H1 (cell line): ENCODE results near the gene RDH11. TPM values are rescaled to one million over a fixed set of nuclear protein-coding genes. Genes with fewer than 3 reads are reported as not detected.

Experiments
- CTCF ChIA-PET: fragments of 300-600 bp; sonication (Branson Sonifier 250); formaldehyde crosslinking; loops from one replicate; lab custom pipeline; 2021; ENCODE audit not compliant: partially characterized antibody; lab: Charles Lee
- POLR2A ChIA-PET: fragments of 300-600 bp; sonication (Branson Sonifier 250); formaldehyde crosslinking; loops from one replicate; lab custom pipeline; 2021; ENCODE audit warnings: inconsistent platforms; ENCODE audit not compliant: partially characterized antibody; lab: Charles Lee
- DNase-seq, 2 experiments: peaks; one replicate each; pipeline versions ENCODE4 v3.0.0 to v3.0.0-alpha.2; 2010 to 2022; ENCODE audit warnings: low spot score in 2 of 2, low read depth in 1 of 2, mixed read lengths in 1 of 2
- FAIRE-seq: peaks from 2 replicates; lab custom pipeline; 2011; peaks lifted over from hg19 to GRCh38; lab: Jason Lieb, UNC
- H2AFZ ChIP-seq: 2 replicates; pipeline ENCODE4 v1.8.1; 2012; ENCODE audit warnings: low read length, inconsistent platforms
- H2AK5ac ChIP-seq: 2 replicates; pipeline ENCODE4 v1.6.1; 2013; ENCODE audit warnings: low read depth, low read length
- H2BK120ac ChIP-seq: replicated peaks from 2 replicates; pipeline ENCODE3; 2013; ENCODE audit warnings: low read depth, low read length, inconsistent platforms
- H2BK12ac ChIP-seq: 2 replicates; pipeline ENCODE4 v1.6.1; 2013; ENCODE audit warnings: low read depth, low read length
- H2BK15ac ChIP-seq: 2 replicates; pipeline ENCODE4 v1.6.1; 2013; ENCODE audit warnings: low read length
- H2BK20ac ChIP-seq: 2 replicates; pipeline ENCODE4 v1.6.1; 2013; ENCODE audit warnings: low read length
- H2BK5ac ChIP-seq: 2 replicates; pipeline ENCODE4 v1.6.1; 2013; ENCODE audit warnings: low read depth, low read length
- H3K14ac ChIP-seq: 2 replicates; pipeline ENCODE4 v1.6.1; 2013; ENCODE audit warnings: inconsistent platforms; ENCODE audit not compliant: insufficient read length
- H3K18ac ChIP-seq: 2 replicates; pipeline ENCODE4 v1.6.1; 2013; ENCODE audit warnings: low read length; ENCODE audit errors: extremely low read depth
- H3K23ac ChIP-seq: 2 replicates; pipeline ENCODE4 v1.6.1; 2013; ENCODE audit warnings: inconsistent platforms; ENCODE audit not compliant: insufficient read length
- H3K23me2 ChIP-seq: 2 replicates; pipeline ENCODE4 v1.6.1; 2013; ENCODE audit warnings: low read depth, low read length
- H3K27ac ChIP-seq: 2 replicates; pipeline ENCODE4 v1.6.1; 2011; ENCODE audit warnings: low read depth, low read length, inconsistent platforms
- H3K27me3 ChIP-seq, 4 experiments: replicated peaks in 1 of 4; 1 replicate in 1 of 4; 2 replicates in 3 of 4; pipeline versions ENCODE4 v1.6.1 to v1.8.1; 2011 to 2013; ENCODE audit warnings: low read length in 3 of 4, mild to moderate bottlenecking in 3 of 4, inconsistent platforms in 2 of 4, mixed read lengths in 2 of 4, moderate library complexity in 1 of 4; ENCODE audit not compliant: control insufficient read depth in 3 of 4, insufficient read depth in 3 of 4; ENCODE audit errors: extremely low read depth in 1 of 4
- H3K36me3 ChIP-seq, 4 experiments: 2 replicates each; pipeline versions ENCODE4 v1.6.1 to v1.8.1; 2011 to 2013; ENCODE audit warnings: mild to moderate bottlenecking in 4 of 4, low read length in 3 of 4, moderate library complexity in 2 of 4, control low read depth in 1 of 4, inconsistent platforms in 1 of 4; ENCODE audit not compliant: insufficient read depth in 4 of 4, control insufficient read depth in 2 of 4
- H3K4ac ChIP-seq: replicated peaks from 2 replicates; pipeline ENCODE3; 2013; ENCODE audit warnings: low read length, low read depth, mixed read lengths, inconsistent platforms; ENCODE audit not compliant: insufficient read length
- H3K4me1 ChIP-seq, 4 experiments: replicated peaks in 1 of 4; 1 replicate in 1 of 4; 2 replicates in 3 of 4; pipeline versions ENCODE4 v1.6.1 to v1.8.1; 2011 to 2013; ENCODE audit warnings: low read length in 3 of 4, inconsistent platforms in 2 of 4, mixed read lengths in 1 of 4; ENCODE audit not compliant: insufficient read depth in 4 of 4, control insufficient read depth in 3 of 4
- H3K4me2 ChIP-seq, 2 experiments: 2 replicates each; pipeline versions ENCODE4 v1.6.1 to v1.8.1; 2011 to 2013; ENCODE audit warnings: low read depth in 2 of 2, low read length in 2 of 2, control low read depth in 1 of 2, inconsistent platforms in 1 of 2, mild to moderate bottlenecking in 1 of 2; ENCODE audit not compliant: insufficient read depth in 1 of 2
- H3K4me3 ChIP-seq, 4 experiments: fragments of 200-600, 300-600 bp in 1 of 4; sonication (generic), shearing (Covaris generic), sonication (Bioruptor Twin) in 1 of 4; 2 replicates each; pipeline versions ENCODE4 v1.5.1 to v1.8.1; 2011 to 2016; ENCODE audit warnings: low read length in 4 of 4, low read depth in 3 of 4, control low read depth in 2 of 4, inconsistent platforms in 2 of 4, mild to moderate bottlenecking in 2 of 4, mixed read lengths in 1 of 4, moderate library complexity in 1 of 4; ENCODE audit not compliant: insufficient read depth in 2 of 4; ENCODE audit errors: extremely low read depth in 1 of 4
- H3K56ac ChIP-seq: replicated peaks from 2 replicates; pipeline ENCODE3; 2013; ENCODE audit warnings: low read depth, mild to moderate bottlenecking, mixed read lengths, low read length, inconsistent platforms; ENCODE audit not compliant: insufficient read length
- H3K79me1 ChIP-seq: 2 replicates; pipeline ENCODE4 v1.6.1; 2013; ENCODE audit warnings: low read depth, low read length, control low read depth
- H3K79me2 ChIP-seq, 2 experiments: 2 replicates each; pipeline versions ENCODE4 v1.6.1 to v1.8.1; 2012 to 2013; ENCODE audit warnings: low read length in 2 of 2, mild to moderate bottlenecking in 2 of 2, inconsistent platforms in 1 of 2; ENCODE audit not compliant: insufficient read depth in 2 of 2, control insufficient read depth in 1 of 2
- H3K9ac ChIP-seq, 4 experiments: replicated peaks in 1 of 4; 1 replicate in 1 of 4; 2 replicates in 3 of 4; pipeline versions ENCODE4 v1.6.1 to v1.8.1; 2011 to 2013; ENCODE audit warnings: low read depth in 3 of 4, low read length in 3 of 4, control low read depth in 2 of 4, mild to moderate bottlenecking in 2 of 4, moderate library complexity in 2 of 4, inconsistent platforms in 1 of 4; ENCODE audit errors: extremely low read depth in 1 of 4
- H3K9me3 ChIP-seq, 2 experiments: 2 replicates each; pipeline versions ENCODE4 v1.6.1 to v1.8.1; 2012 to 2013; ENCODE audit warnings: mild to moderate bottlenecking in 2 of 2, moderate library complexity in 2 of 2, control low read depth in 1 of 2, inconsistent platforms in 1 of 2, low read depth in 1 of 2, low read length in 1 of 2, mixed read lengths in 1 of 2; ENCODE audit not compliant: insufficient read depth in 2 of 2
- H4K20me1 ChIP-seq, 2 experiments: replicated peaks in 1 of 2; 2 replicates each; pipeline versions ENCODE3 to v1.8.1; 2011 to 2013; ENCODE audit warnings: inconsistent platforms in 2 of 2, low read length in 2 of 2, mild to moderate bottlenecking in 1 of 2; ENCODE audit not compliant: insufficient read depth in 2 of 2, control insufficient read depth in 1 of 2
- H4K5ac ChIP-seq: 2 replicates; pipeline ENCODE4 v1.6.1; 2013; ENCODE audit warnings: low read length, low read depth, mixed read lengths, inconsistent platforms; ENCODE audit not compliant: insufficient read length
- H4K8ac ChIP-seq: 2 replicates; pipeline ENCODE4 v1.8.0; 2013; ENCODE audit warnings: mild to moderate bottlenecking, moderate library complexity, low read length, inconsistent platforms; ENCODE audit not compliant: insufficient read depth; ENCODE audit errors: extremely low read depth
- H4K91ac ChIP-seq: replicated peaks from 2 replicates; pipeline ENCODE3; 2013; ENCODE audit warnings: low read length, mixed read lengths, inconsistent platforms; ENCODE audit not compliant: insufficient read length
- BACH1 ChIP-seq: IDR thresholded peaks from 2 replicates; pipeline ENCODE4 v1.6.1; 2012; ENCODE audit warnings: low read length, improper control_type of control experiment
- CHD2 ChIP-seq: IDR thresholded peaks from 2 replicates; pipeline ENCODE4 v1.6.1; 2012; ENCODE audit warnings: low read length, improper control_type of control experiment
- EP300 ChIP-seq, 2 experiments: IDR thresholded peaks; 1 replicate in 1 of 2; 2 replicates in 1 of 2; pipeline ENCODE4 v1.6.1; 2011 to 2012; ENCODE audit warnings: low read depth in 2 of 2, low read length in 2 of 2, mild to moderate bottlenecking in 2 of 2, borderline replicate concordance in 1 of 2, inconsistent platforms in 1 of 2, moderate library complexity in 1 of 2
- JUND ChIP-seq: IDR thresholded peaks from 2 replicates; pipeline ENCODE4 v1.6.1; 2011; ENCODE audit warnings: mild to moderate bottlenecking, improper control_type of control experiment, low read length
- POLR2AphosphoS5 ChIP-seq: IDR thresholded peaks from 2 replicates; pipeline ENCODE4 v1.6.1; 2011; ENCODE audit warnings: low read depth, low read length
- SIRT6 ChIP-seq: IDR thresholded peaks from one replicate; pipeline ENCODE4 v1.7.1; 2012; ENCODE audit warnings: low read length, inconsistent platforms
- SUZ12 ChIP-seq: fragments of 200-600 bp; sonication (generic); IDR thresholded peaks from 2 replicates; pipeline ENCODE4 v1.6.1; 2012; ENCODE audit warnings: mild to moderate bottlenecking, inconsistent platforms, low read length, moderate library complexity, mixed read lengths
- WGBS, 2 experiments: shearing (Covaris generic) in 1 of 2; methylation state at CpG; one replicate each; pipeline versions ENCODE4 v1.1.6 to v1.1.7; 2013 to 2015; ENCODE audit warnings: low lambda C conversion rate in 2 of 2, mixed read lengths in 2 of 2, inconsistent platforms in 1 of 2, low coverage in 1 of 2, missing lambda C conversion rate in 1 of 2; ENCODE audit not compliant: insufficient replicate concordance in 2 of 2, insufficient coverage in 1 of 2, insufficient read length in 1 of 2; ENCODE audit errors: extremely low coverage in 1 of 2, missing lambda C conversion rate in 1 of 2; 5-methylcytosine and 5-hydroxymethylcytosine counted together
- polyA plus RNA-seq, 7 experiments: library from polyadenylated mRNA; depleted of rRNA in 3 of 7; stranded (reverse) in 5 of 7; unstranded in 2 of 7; fragments of >200 nt in 5 of 7; fragments of 200-250 nt in 2 of 7; gene quantifications; 1 replicate in 5 of 7; 2 replicates in 1 of 7; 4 replicates in 1 of 7; pipeline versions ENCODE4 v1.2.1 to v1.2.3, GENCODE V29; 2011 to 2013; ENCODE audit warnings: missing spikeins in 2 of 7, mixed read lengths in 2 of 7
- total RNA-seq: library from RNA; stranded (reverse); fragmentation: NEBNext Ultra II Directional; extraction: Animal tissue kit (Norgen Biotek cat#: 25700); gene quantifications from 2 replicates; pipeline ENCODE4 v1.2.1, GENCODE V29; 2021
- TF ChIP-seq, protein P1 (sequence below): IDR thresholded peaks from 2 replicates; pipeline ENCODE4 v1.6.1; 2012; ENCODE audit warnings: inconsistent platforms
- TF ChIP-seq, protein P2 (sequence below): IDR thresholded peaks from 2 replicates; pipeline ENCODE4 v1.6.1; 2012; ENCODE audit warnings: inconsistent platforms
- TF ChIP-seq, protein P3 (sequence below): IDR thresholded peaks from 2 replicates; pipeline ENCODE4 v1.6.1; 2011; ENCODE audit warnings: low read depth, mild to moderate bottlenecking, low read length; ENCODE audit not compliant: insufficient read depth

The RDH11 gene
- total and polyA plus RNA-seq, 2 of the 8 experiments (the other 6 are each of a cell fraction or from before 2014, with no cell fraction given), result 104 to 117 TPM

DNA sequence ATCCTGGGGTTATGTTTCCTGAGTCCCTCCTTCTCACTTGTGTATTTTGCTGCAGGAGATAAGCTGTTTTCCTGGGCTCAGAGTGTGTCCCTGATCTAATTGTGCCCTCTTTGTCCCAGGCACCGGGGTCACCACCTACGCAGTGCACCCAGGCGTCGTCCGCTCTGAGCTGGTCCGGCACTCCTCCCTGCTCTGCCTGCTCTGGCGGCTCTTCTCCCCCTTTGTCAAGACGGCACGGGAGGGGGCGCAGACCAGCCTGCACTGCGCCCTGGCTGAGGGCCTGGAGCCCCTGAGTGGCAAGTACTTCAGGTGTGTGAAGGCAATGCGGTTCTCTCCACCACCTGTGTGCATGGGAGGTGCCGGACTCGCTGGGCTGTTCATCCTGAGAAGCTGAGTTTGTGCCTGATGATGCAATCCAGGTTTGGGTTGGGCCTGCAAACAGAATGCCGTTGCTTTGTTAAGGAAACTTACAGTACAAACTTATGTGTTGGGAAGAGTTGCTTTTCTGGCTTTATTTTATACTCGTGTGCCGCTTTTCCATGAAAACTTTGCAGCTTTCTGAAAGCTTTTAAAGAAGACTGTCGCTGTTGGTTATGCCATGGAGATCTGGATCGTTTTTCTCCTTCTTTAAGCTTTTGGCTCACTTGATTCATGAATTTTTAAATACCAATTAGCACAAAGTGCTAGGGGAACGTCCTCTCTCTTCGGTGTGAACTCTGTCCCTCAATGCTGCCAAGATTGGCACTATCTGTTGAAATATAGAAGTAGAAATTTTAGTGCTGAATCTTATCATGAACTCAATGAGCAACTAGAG, 33.7 kb upstream of the RDH11 start:
- Histone ChIP-seq H2BK20ac (no peak overlapping the region), H3K23me2 (no peaks in the 10 kb centered on the region), H3K79me1 (no peaks in the 10 kb centered on the region), H3K4me1 (peaks cover 1 to 11% (median 6%) of the 10 kb centered on the region in 4 experiments; a peak in 5 of 7 replicates), H3K4ac (no peak overlapping the region), H3K9ac (peak overlapping the region in 2 of 4 experiments; percentile 31 to 46; a peak in 3 of 7 replicates), H3K18ac (peak overlapping the region; percentile 57), H3K9me3 (no peaks in the 10 kb centered on the region), H2BK5ac (no peak overlapping the region), H3K23ac (no peak overlapping the region), H4K91ac (no peak overlapping the region), H4K20me1 (no peaks in the 10 kb centered on the region), H3K56ac (no peak overlapping the region), H3K36me3 (no peaks in the 10 kb centered on the region), H2BK12ac (peak overlapping the region; percentile 61; the same call in 1 of the 2 replicates), H2BK15ac (no peak overlapping the region), H4K8ac (peak overlapping the region; percentile 76; the same call in 1 of the 2 replicates), H3K4me2 (peak overlapping the region; percentile 53 to 68), H3K14ac (no peak overlapping the region), H3K79me2 (no peaks in the 10 kb centered on the region), H2AFZ (peak overlapping the region; percentile 45; the same call in 1 of the 2 replicates), H3K4me3 (peak overlapping the region in 3 of 4 experiments; percentile 13 to 37 (median 19); a peak in 4 of 8 replicates), H2BK120ac (no peak overlapping the region), H3K27me3 (no peaks in the 10 kb centered on the region; a peak in 1 of 7 replicates), H4K5ac (peak overlapping the region; percentile 46), H2AK5ac (no peak overlapping the region), H3K27ac (no peak overlapping the region)
- DNase-seq (peak; percentile 51 to 77), FAIRE-seq (peak; percentile 88)
- ChIA-PET POLR2A (interaction anchor here (0.8 to 2.7 kb wide), 9 partner anchors 9 to 1064 kb away, joined by 3 to 20 read pairs (median 5); partner anchors contain the start of genes RDH11, ZFP36L1 and ZFYVE26), CTCF (interaction anchor here (1.1 to 2.3 kb wide), 4 partner anchors 12 to 202 kb away, joined by 3 to 11 read pairs (median 5); no protein-coding TSS in a partner anchor)
- 36% methylated on average over 21 of the region's 21 CpGs; no CpG with 5 or more reads in 1 of the 2 experiments for WGBS, 2 experiments
- TF ChIP-seq JUND, result peak; percentile 67
- TF ChIP-seq BACH1, result no peak
- no peak for TF ChIP-seq EP300 (IDR thresholded peaks at IDR 0.05; ENCODE audit: borderline replicate concordance in 1 of 2, low read depth in 2 of 2, low read length in 2 of 2)
- TF ChIP-seq, protein P1, sequence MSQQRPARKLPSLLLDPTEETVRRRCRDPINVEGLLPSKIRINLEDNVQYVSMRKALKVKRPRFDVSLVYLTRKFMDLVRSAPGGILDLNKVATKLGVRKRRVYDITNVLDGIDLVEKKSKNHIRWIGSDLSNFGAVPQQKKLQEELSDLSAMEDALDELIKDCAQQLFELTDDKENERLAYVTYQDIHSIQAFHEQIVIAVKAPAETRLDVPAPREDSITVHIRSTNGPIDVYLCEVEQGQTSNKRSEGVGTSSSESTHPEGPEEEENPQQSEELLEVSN, result peak; percentile 61; the same call in 1 of the 2 replicates
- TF ChIP-seq SIRT6, result no peak
- TF ChIP-seq CHD2, result no peak
- TF ChIP-seq, protein P2, sequence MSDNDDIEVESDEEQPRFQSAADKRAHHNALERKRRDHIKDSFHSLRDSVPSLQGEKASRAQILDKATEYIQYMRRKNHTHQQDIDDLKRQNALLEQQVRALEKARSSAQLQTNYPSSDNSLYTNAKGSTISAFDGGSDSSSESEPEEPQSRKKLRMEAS, result peak; percentile 75
- peak; percentile 65; the same call in 1 of the 2 replicates for TF ChIP-seq POLR2AphosphoS5
- TF ChIP-seq SUZ12, result no peak
- TF ChIP-seq, protein P3, sequence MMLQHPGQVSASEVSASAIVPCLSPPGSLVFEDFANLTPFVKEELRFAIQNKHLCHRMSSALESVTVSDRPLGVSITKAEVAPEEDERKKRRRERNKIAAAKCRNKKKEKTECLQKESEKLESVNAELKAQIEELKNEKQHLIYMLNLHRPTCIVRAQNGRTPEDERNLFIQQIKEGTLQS, result peak; percentile 83
